HepG2 (cell line): Measurements from ENCODE around the gene C20orf96. TPM values are rescaled to one million over a fixed set of nuclear protein-coding genes. Genes with fewer than 3 reads are reported as not detected.

ENCODE experiments used
- CBX2 ChIP-seq, 2 experiments: fragments of 200-600 bp in 1 of 2; sonication (generic); formaldehyde crosslinking in 1 of 2; IDR thresholded peaks; 2 replicates each; pipeline versions ENCODE4 v1.7.0 to v1.8.1; 2018 to 2022; ENCODE audit warnings: low read depth in 2 of 2, low read length in 1 of 2, mild to moderate bottlenecking in 1 of 2, missing genetic modification reagents in 1 of 2
- ERF ChIP-seq: IDR thresholded peaks from 2 replicates; pipeline ENCODE4 v1.6.1; 2018; ENCODE audit warnings: missing biosample characterization, missing genetic modification reagents
- GRHL1 ChIP-seq: sonication (generic); formaldehyde crosslinking; conservative IDR thresholded peaks from 2 replicates; pipeline ENCODE4 v1.8.0; 2022; ENCODE audit warnings: missing genetic modification reagents
- IRF1 ChIP-seq: sonication (generic); formaldehyde crosslinking; IDR thresholded peaks from 2 replicates; pipeline ENCODE4 v1.4.0; 2020; ENCODE audit warnings: low read depth, mild to moderate bottlenecking, missing genetic modification reagents
- KAT7 ChIP-seq: IDR thresholded peaks from 2 replicates; pipeline ENCODE4 v1.6.1; 2018; ENCODE audit warnings: borderline replicate concordance, missing compliant biosample characterization
- MXD4 ChIP-seq: IDR thresholded peaks from 2 replicates; pipeline ENCODE4 v1.6.1; 2016; ENCODE audit warnings: mild to moderate bottlenecking, missing biosample characterization, missing genetic modification reagents
- NFIC ChIP-seq: IDR thresholded peaks from 2 replicates; pipeline ENCODE4 v1.6.1; 2012; ENCODE audit warnings: mild to moderate bottlenecking, low read length, inconsistent platforms
- NR1H2 ChIP-seq: sonication (generic); formaldehyde crosslinking; IDR thresholded peaks from 2 replicates; pipeline ENCODE4 v1.8.1; 2022; ENCODE audit warnings: low read depth, missing genetic modification reagents, borderline replicate concordance
- RARA ChIP-seq: IDR thresholded peaks from 2 replicates; pipeline ENCODE4 v1.6.1; 2016; ENCODE audit warnings: missing genetic modification reagents, missing compliant biosample characterization
- ZBTB42 ChIP-seq: sonication (generic); formaldehyde crosslinking; IDR thresholded peaks from 2 replicates; pipeline ENCODE4 v1.5.0; 2020; ENCODE audit warnings: mild to moderate bottlenecking, missing genetic modification reagents
- ZFP36L2 ChIP-seq: sonication (generic); formaldehyde crosslinking; IDR thresholded peaks from 2 replicates; pipeline ENCODE4 v1.4.0; 2020; ENCODE audit warnings: missing genetic modification reagents
- ZNF124 ChIP-seq: sonication (generic); formaldehyde crosslinking; IDR thresholded peaks from 2 replicates; pipeline ENCODE4 v1.4.0; 2020; ENCODE audit warnings: missing genetic modification reagents
- ZNF17 ChIP-seq: sonication (generic); formaldehyde crosslinking; IDR thresholded peaks from 2 replicates; pipeline ENCODE4 v1.5.0; 2020; ENCODE audit warnings: mild to moderate bottlenecking, missing genetic modification reagents
- ZNF354B ChIP-seq: sonication (generic); formaldehyde crosslinking; IDR thresholded peaks from 2 replicates; pipeline ENCODE4 v1.8.0; 2022; ENCODE audit warnings: mild to moderate bottlenecking, missing genetic modification reagents
- ZNF44 ChIP-seq: sonication (generic); formaldehyde crosslinking; IDR thresholded peaks from 2 replicates; pipeline ENCODE4 v1.5.1; 2020; ENCODE audit warnings: mild to moderate bottlenecking, missing genetic modification reagents
- ZNF724P ChIP-seq: sonication (generic); formaldehyde crosslinking; IDR thresholded peaks from 2 replicates; pipeline ENCODE4 v1.8.0; 2022; ENCODE audit warnings: missing genetic modification reagents, borderline replicate concordance
- polyA plus RNA-seq, 8 experiments: library from polyadenylated mRNA; depleted of rRNA in 3 of 8; stranded (reverse) in 7 of 8; unstranded in 1 of 8; fragments of >200 nt; fragmentation: Illumina TruSeq in 4 of 8; extraction: Trizol in 4 of 8; gene quantifications; 2 replicates each; pipeline versions ENCODE4 v1.2.1 to v1.2.3, GENCODE V29; 2011 to 2016; ENCODE audit warnings: low read depth in 4 of 8, missing spikeins in 1 of 8, mixed read lengths in 1 of 8; ENCODE audit not compliant: insufficient read depth in 1 of 8
- total RNA-seq, 5 experiments: library from RNA; depleted of rRNA; stranded (reverse); fragments of >200 nt; fragmentation: Illumina TruSeq; extraction: Trizol; gene quantifications; 2 replicates each; pipeline ENCODE4 v1.2.3, GENCODE V29; 2016; ENCODE audit warnings: low read depth in 1 of 5
- TF ChIP-seq, protein P1 (sequence below): sonication (generic); formaldehyde crosslinking; IDR thresholded peaks from 2 replicates; pipeline ENCODE4 v1.4.0; 2020; ENCODE audit warnings: missing genetic modification reagents, borderline replicate concordance
- TF ChIP-seq, protein P2 (sequence below): sonication (generic); formaldehyde crosslinking; IDR thresholded peaks from 2 replicates; pipeline ENCODE4 v1.4.0; 2020; ENCODE audit warnings: missing genetic modification reagents; ENCODE audit errors: not compliant biosample characterization
- TF ChIP-seq, protein P3 (sequence below): sonication (generic); formaldehyde crosslinking; IDR thresholded peaks from 2 replicates; pipeline ENCODE4 v1.5.0; 2020; ENCODE audit warnings: missing genetic modification reagents

Gene C20orf96
- total and polyA plus RNA-seq, 2 of the 13 experiments (the other 11 are each of a cell fraction or from before 2014, with no cell fraction given), result 3.8 to 20.6 TPM

DNA sequence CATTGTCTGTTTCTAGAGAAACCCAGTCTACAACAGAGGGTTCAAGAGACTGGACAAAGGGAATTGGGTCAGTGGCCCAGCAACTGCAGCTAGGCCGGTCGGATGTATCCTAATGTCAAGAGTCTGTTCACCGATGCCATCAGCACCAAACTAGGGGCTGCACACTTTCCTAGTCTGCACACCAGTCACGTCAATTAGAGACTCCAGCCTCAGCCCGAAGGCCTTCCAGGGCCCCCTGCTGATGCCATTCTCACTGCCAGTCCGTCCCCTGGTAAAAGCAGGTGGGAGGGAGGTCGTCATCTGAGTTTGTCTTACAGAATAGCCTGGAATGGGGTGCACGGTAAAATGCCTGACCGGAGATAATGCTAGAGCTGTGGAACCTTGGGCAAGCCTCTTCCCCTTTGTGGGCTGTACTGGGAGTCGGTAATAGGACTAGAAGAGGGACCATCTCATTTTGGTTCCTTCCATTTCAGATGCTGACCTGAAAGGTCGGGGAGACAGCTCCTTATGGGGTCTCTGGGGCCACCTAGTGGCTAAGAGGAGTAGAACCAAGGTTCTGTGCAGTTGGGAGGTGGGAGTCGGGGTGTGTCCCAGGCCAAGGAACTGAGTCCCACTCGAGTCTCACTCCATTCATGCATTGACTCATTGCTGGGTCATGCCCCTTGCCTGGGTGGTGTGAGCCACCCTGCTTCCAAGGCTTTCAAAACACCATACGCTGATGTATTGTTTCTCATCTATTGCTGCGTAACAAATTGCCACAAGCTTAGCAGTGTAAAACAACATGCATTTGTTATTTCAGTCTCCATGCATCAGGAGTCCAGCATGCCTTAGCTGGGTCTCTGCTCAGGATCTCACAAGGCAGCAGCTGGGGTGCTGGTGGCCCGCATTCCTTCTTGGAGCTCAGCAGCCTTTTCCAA is 39.9 kb upstream of the C20orf96 start (continued):
- TF ChIP-seq CBX2 (IDR thresholded peaks at IDR 0.05; ENCODE audit: low read depth, low read length) (no peak), CBX2 (CRISPR knock-in tag; IDR thresholded peaks at IDR 0.05; ENCODE audit: low read depth) (no peak), ZNF354B (CRISPR knock-in tag) (no peak), GRHL1 (CRISPR knock-in tag) (no peak), IRF1 (CRISPR knock-in tag) (no peak), ZBTB42 (CRISPR knock-in tag) (no peak), ZFP36L2 (CRISPR knock-in tag) (no peak), NR1H2 (CRISPR knock-in tag) (no peak), KAT7 (CRISPR knock-in tag) (no peak), MXD4 (CRISPR knock-in tag) (no peak), ZNF17 (CRISPR knock-in tag) (no peak), RARA (no peak), ZNF724P (CRISPR knock-in tag) (0 out of 2 replicates have a peak, but pooled peaks have one; percentile 56), ZNF44 (CRISPR knock-in tag) (no peak), NFIC (no peak), ERF (peak; percentile 24; the same call in 1 of the 2 replicates), ZNF124 (CRISPR knock-in tag) (no peak)
- TF ChIP-seq, protein P1, sequence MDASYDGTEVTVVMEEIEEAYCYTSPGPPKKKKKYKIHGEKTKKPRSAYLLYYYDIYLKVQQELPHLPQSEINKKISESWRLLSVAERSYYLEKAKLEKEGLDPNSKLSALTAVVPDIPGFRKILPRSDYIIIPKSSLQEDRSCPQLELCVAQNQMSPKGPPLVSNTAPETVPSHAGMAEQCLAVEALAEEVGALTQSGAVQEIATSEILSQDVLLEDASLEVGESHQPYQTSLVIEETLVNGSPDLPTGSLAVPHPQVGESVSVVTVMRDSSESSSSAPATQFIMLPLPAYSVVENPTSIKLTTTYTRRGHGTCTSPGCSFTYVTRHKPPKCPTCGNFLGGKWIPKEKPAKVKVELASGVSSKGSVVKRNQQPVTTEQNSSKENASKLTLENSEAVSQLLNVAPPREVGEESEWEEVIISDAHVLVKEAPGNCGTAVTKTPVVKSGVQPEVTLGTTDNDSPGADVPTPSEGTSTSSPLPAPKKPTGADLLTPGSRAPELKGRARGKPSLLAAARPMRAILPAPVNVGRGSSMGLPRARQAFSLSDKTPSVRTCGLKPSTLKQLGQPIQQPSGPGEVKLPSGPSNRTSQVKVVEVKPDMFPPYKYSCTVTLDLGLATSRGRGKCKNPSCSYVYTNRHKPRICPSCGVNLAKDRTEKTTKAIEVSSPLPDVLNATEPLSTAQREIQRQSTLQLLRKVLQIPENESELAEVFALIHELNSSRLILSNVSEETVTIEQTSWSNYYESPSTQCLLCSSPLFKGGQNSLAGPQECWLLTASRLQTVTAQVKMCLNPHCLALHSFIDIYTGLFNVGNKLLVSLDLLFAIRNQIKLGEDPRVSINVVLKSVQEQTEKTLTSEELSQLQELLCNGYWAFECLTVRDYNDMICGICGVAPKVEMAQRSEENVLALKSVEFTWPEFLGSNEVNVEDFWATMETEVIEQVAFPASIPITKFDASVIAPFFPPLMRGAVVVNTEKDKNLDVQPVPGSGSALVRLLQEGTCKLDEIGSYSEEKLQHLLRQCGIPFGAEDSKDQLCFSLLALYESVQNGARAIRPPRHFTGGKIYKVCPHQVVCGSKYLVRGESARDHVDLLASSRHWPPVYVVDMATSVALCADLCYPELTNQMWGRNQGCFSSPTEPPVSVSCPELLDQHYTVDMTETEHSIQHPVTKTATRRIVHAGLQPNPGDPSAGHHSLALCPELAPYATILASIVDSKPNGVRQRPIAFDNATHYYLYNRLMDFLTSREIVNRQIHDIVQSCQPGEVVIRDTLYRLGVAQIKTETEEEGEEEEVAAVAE (CRISPR knock-in tag), result no peak
- TF ChIP-seq, protein P2, sequence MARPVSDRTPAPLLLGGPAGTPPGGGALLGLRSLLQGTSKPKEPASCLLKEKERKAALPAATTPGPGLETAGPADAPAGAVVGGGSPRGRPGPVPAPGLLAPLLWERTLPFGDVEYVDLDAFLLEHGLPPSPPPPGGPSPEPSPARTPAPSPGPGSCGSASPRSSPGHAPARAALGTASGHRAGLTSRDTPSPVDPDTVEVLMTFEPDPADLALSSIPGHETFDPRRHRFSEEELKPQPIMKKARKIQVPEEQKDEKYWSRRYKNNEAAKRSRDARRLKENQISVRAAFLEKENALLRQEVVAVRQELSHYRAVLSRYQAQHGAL (CRISPR knock-in tag), result no peak
- TF ChIP-seq, protein P3, sequence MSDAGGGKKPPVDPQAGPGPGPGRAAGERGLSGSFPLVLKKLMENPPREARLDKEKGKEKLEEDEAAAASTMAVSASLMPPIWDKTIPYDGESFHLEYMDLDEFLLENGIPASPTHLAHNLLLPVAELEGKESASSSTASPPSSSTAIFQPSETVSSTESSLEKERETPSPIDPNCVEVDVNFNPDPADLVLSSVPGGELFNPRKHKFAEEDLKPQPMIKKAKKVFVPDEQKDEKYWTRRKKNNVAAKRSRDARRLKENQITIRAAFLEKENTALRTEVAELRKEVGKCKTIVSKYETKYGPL (CRISPR knock-in tag), result no peak
